ENCODE data around the gene MAS1L. TPM values are rescaled to one million over a fixed set of nuclear protein-coding genes. Genes with fewer than 3 reads are reported as not detected.

The MAS1L gene
- total and polyA plus RNA-seq, 3 donors from 2014 or later: not detected

DNA sequence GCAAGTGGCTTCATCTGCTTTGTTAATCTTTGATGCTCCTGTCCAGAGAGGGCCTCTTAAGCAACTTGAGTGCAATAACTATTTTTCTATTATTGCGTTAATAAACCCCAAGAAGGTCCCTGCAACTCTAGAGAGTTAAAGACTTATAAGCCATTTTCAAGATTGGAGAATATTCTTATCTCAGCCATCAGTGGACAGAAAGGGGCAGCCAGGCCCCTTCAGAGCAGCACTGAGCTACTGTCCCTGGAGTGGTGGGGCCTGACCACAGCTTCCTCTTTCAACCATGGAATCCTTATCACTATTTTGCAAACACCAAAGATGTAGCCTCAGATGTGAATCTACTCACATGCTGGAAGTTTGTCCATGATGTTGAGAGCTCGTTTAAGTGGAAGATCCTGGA is 2.8 kb upstream of the MAS1L start:
- no peak for DNase-seq
- 83 to 90% methylated on average over 2 of the region's 2 CpGs for WGBS, 2 donors

DNA sequence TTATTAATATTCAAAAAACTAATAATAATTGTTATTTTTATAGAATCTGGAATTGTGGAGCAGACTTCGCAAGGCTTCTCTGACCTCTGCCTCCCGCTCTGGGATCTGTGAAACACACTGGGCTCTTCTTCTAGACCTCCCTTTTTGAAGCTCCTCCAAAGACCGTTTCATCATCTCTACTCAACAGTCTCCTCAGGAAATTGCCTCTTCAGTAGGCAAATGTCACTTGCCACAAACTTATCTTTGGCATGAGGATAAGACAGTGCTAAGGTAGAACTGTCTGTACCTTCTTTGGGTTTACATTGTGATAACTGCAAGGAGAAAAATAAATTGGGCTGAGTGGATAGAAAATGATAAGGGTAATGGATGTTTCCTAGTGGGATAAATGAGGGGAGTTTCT is 2.3 kb upstream of the MAS1L start:
- Histone ChIP-seq H3K36me3 (ENCODE audit: low read depth, missing control alignments) (no peaks in the 10 kb centered on the region), H3K9me3 (no peaks in the 10 kb centered on the region), H3K27me3 (no peaks in the 10 kb centered on the region), H3K4me1 (no peaks in the 10 kb centered on the region), H3K27ac (no peak overlapping the region), H3K4me3 (no peak overlapping the region)
- DNase-seq: no peak
- WGBS, 2 donors: 83% methylated on average over 3 of the region's 3 CpGs
- TF ChIP-seq, protein P1, sequence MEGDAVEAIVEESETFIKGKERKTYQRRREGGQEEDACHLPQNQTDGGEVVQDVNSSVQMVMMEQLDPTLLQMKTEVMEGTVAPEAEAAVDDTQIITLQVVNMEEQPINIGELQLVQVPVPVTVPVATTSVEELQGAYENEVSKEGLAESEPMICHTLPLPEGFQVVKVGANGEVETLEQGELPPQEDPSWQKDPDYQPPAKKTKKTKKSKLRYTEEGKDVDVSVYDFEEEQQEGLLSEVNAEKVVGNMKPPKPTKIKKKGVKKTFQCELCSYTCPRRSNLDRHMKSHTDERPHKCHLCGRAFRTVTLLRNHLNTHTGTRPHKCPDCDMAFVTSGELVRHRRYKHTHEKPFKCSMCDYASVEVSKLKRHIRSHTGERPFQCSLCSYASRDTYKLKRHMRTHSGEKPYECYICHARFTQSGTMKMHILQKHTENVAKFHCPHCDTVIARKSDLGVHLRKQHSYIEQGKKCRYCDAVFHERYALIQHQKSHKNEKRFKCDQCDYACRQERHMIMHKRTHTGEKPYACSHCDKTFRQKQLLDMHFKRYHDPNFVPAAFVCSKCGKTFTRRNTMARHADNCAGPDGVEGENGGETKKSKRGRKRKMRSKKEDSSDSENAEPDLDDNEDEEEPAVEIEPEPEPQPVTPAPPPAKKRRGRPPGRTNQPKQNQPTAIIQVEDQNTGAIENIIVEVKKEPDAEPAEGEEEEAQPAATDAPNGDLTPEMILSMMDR (IDR thresholded peaks at IDR 0.05): no peak
- no peak for TF ChIP-seq POLR2A (IDR thresholded peaks at IDR 0.05)
- intact Hi-C loops (cut with DNase I; ENCODE audit: low total_unique reads): no loop called here

More for the DNA sequence above, 2.8 kb upstream of the MAS1L start:
- Histone ChIP-seq H3K4me3 (no peak overlapping the region), H3K4me1 (no peaks in the 10 kb centered on the region), H3K9me3 (no peaks in the 10 kb centered on the region), H3K36me3 (ENCODE audit: low read depth, missing control alignments) (no peaks in the 10 kb centered on the region), H3K27me3 (no peaks in the 10 kb centered on the region), H3K27ac (no peak overlapping the region)
- no peak for TF ChIP-seq POLR2A (IDR thresholded peaks at IDR 0.05)
- TF ChIP-seq, protein P1 (IDR thresholded peaks at IDR 0.05): no peak
- intact Hi-C loops (cut with DNase I; ENCODE audit: low total_unique reads): no loop called here

DNA sequence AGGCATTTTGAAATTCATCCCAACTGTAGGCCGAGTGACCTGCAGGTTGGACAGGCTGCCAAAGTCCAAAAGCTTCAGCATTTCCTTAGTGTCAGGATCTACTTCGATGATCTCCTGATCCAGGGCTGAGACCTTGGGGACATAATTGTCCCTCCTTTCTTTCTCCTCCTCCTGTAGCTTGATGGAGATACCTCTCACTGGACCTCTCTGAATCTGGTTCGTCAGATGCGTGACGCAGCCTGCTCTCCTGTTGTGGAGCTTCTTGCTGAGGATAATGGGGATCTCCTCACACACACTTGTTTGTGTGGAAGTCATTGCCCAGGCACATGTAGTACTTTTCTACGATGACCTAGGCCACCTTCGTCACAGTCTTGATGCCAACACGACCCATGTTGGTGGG is 1.5 kb upstream of the MAS1L start:
- Histone ChIP-seq H3K4me3 (no peak overlapping the region), H3K27ac (no peak overlapping the region), H3K36me3 (ENCODE audit: low read depth, missing control alignments) (no peaks in the 10 kb centered on the region), H3K4me1 (no peaks in the 10 kb centered on the region), H3K27me3 (no peaks in the 10 kb centered on the region), H3K9me3 (no peaks in the 10 kb centered on the region)
- TF ChIP-seq POLR2A (IDR thresholded peaks at IDR 0.05): no peak
- TF ChIP-seq, protein P1 (IDR thresholded peaks at IDR 0.05): no peak
- WGBS, 2 donors: 85 to 93% methylated on average over 8 of the region's 8 CpGs
- intact Hi-C loops (cut with DNase I; ENCODE audit: low total_unique reads): no loop called here
- DNase-seq: no peak

DNA sequence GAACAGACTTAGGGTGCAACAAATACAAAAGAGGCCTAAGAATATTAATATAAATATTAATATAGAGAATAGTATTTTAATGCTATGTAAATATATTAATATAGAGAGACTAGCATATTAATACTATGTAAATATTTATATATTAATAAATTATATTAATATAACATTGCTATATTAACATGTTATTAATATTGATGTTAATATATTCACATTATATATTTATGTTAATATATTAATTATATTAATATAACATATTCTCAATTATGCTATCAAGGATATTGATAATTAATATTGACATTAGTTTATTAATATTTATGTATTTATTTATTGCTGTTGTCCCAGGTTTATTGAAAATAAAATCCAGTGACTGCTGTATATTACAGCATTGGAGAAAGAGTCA is 1.1 kb upstream of the MAS1L start:
- Histone ChIP-seq H3K36me3 (ENCODE audit: low read depth, missing control alignments) (no peaks in the 10 kb centered on the region), H3K27me3 (no peaks in the 10 kb centered on the region), H3K4me3 (no peak overlapping the region), H3K4me1 (no peaks in the 10 kb centered on the region), H3K9me3 (no peaks in the 10 kb centered on the region), H3K27ac (no peak overlapping the region)
- intact Hi-C loops (cut with DNase I; ENCODE audit: low total_unique reads): no loop called here
- TF ChIP-seq, protein P1 (IDR thresholded peaks at IDR 0.05): no peak
- no peak for TF ChIP-seq POLR2A (IDR thresholded peaks at IDR 0.05)
- DNase-seq: no peak

DNA sequence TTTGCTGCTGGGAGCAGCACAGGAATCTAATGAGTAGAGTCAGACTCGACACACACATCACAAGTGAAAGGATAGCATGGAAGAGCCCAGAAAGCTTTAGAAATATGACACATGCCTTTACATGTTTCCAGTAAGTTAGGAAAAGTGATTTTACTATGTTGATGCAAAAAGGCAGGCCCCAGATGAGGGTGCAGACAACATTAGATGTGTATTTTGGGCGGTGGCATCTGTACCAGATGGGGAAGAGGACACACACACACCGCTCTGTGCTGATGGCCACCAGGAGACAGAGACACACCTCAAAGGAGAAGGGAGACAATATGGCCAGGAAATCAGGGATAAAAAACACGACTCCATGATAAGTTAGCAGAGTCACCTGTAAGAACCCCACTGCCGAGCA is 625 bp downstream of the MAS1L start:
- no peak for DNase-seq
- WGBS, 2 donors: 76 to 90% methylated on average over 5 of the region's 5 CpGs
- TF ChIP-seq, protein P1 (IDR thresholded peaks at IDR 0.05): no peak
- Histone ChIP-seq H3K27ac (no peak overlapping the region), H3K36me3 (ENCODE audit: low read depth, missing control alignments) (no peaks in the 10 kb centered on the region), H3K27me3 (no peaks in the 10 kb centered on the region), H3K4me3 (no peak overlapping the region), H3K9me3 (no peaks in the 10 kb centered on the region), H3K4me1 (no peaks in the 10 kb centered on the region)
- intact Hi-C loops (cut with DNase I; ENCODE audit: low total_unique reads): no loop called here
